HG03135 (cell line): ENCODE results near the gene KIRREL2.
"Not testable (repeated sequence)": the region's sequence is repeated elsewhere in the genome, so short reads cannot be mapped to it uniquely, and the experiment has no call there.

Experiments
- ATAC-seq: cut with Tn5 transposase; IDR thresholded peaks from one replicate; pipeline ENCODE4 v1.9.1; 2021; ENCODE audit warnings: mild to moderate bottlenecking, moderate library complexity; ENCODE audit not compliant: unreplicated experiment

Gene KIRREL2

DNA sequence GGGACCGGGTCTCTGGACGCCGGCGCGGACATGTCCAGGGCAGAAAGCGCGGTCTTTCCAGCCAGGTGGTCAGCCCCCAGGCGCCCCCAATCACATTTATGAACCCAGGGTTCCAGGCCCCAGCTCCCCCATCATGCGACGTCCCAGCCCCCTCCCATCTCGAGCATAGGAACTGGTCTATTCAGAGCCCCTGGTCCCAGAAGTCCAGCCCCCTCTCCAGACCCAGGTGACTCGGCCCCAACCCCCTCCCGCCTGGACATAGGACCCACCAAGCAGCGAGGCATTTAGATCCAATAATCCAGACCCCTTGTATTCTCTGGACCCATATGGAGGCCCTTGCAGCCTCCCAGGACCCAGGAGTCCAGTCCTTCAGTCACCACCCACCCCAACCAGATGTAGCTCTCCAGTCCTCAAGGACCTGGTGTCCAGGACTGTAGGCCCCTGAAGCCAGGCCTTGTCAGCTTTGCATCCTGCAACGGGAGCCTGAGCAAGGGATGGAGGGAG is 12.2 kb downstream of the KIRREL2 start:
- no peak for ATAC-seq

DNA sequence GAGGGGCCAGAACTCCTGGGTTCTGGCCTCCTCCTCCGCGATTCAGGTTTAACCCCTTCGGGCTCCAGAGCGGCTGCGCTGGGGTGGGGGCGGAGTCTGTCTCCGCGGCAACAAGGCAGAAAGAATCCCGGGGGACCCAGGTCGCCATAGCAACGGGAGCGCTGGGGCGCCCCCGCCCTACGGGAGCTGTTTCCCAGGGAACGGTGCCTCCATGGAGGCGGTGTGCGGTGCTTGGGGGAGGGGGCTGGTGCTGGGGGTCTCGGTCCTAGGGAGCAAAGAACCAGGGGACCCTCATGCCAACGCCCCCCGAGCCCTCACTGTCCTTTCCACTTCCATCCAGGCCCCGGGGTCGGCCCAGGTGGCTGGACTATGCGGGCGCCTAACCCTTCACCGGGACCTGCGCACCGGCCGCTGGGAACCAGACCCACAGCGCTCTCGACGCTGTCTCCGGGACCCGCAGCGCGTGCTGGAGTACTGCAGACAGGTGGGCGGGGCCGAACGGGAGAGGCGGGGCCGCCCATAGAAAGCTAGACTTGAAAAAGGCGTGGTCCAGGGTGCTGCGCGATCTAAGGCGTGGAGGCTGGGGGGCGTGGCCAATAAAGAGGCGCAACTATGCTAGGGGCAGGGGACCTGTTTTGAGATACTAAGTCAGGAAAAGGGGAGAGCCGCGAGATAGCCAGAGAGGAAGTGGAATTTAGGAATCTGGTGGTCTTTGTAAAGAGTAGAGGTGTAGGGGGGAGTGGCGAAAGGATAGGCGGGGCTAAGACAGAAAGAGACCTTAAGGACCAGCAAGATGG is 12.8 kb downstream of the KIRREL2 start:
- no peak for ATAC-seq

- ATAC-seq = not testable (repeated sequence)
Measured at GRCh38 chr19:35870124-35870736, 13.5 kb downstream of the KIRREL2 start.

- ATAC-seq = no peak
Measured at GRCh38 chr19:35870798-35871197, 14.1 kb downstream of the KIRREL2 start.

DNA sequence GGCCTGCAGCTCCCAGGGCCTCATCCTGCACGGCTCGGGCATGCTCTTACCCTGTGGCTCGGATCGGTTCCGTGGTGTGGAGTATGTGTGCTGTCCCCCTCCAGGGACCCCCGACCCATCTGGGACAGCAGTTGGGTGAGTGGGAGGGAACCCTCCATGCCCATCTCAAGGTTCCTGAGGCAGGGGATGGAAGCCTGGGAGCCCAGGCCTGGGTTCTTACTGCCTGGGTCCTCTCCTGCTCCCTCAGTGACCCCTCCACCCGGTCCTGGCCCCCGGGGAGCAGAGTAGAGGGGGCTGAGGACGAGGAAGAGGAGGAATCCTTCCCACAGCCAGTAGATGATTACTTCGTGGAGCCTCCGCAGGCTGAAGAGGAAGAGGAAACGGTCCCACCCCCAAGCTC is 14.9 kb downstream of the KIRREL2 start:
- ATAC-seq = no peak

DNA sequence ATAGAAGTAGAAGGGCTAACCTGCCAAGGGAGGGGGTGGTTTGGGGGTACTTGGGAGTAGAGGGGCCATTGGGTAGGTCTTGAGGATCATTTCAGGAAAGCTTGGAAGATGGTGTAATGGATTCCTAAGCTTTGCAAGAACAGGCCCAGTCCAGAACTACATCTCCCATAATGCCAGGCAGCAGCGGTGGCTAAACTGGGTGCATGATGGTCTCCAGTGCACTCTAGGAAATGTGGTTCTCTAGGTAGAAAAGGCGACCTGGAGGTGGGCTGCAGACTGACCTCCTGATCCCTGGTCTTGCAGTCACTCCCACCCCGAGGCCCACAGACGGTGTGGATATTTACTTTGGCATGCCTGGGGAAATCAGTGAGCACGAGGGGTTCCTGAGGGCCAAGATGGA is 15.5 kb downstream of the KIRREL2 start:
- ATAC-seq = no peak

DNA sequence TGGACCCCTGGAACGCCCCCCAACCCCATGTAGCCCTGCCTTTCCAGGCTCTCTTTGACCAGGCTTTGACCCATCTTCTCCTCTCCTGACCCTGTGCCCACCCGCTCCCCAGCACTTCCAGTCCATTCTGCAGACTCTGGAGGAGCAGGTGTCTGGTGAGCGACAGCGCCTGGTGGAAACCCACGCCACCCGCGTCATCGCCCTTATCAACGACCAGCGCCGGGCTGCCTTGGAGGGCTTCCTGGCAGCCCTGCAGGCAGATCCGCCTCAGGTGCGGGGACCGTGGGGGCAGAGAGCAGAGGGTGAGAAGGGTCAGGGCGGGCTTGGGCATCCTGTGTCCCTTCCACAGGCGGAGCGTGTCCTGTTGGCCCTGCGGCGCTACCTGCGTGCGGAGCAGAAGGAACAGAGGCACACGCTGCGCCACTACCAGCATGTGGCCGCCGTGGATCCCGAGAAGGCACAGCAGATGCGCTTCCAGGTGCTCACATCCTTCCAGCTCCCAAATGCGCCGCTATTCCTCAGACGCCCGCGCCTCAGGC is 17.8 kb downstream of the KIRREL2 start:
- no peak for ATAC-seq

- ATAC-seq = no peak
Measured at GRCh38 chr19:35879068-35879467, 22.4 kb downstream of the KIRREL2 start.

DNA sequence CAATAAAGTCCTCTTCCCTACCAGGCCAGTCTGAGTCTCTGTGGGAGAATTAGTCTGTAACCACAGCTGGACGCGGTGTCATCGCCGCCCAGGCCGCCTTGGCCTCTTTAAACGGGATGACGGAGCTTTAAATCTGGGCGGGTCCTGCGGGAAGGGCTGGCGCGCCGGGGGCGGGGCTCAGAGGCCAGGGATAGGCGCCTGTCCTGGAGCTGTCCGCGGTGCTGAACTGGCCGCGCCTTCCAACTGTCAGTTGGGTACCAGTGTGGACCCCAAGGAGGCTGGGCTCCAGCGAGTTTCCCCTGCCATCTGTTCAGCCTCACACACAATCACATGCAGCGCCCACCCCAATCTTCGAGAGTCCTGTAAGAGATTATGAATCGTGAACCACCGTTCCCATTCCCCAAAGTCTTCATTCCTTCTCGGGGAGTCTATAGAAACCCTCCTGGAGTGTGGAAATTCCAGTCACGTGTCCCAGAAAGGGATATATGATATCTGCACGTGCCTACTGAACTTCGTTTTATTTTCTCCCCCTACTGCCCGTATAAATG is 23.1 kb downstream of the KIRREL2 start:
- ATAC-seq = no peak

GRCh38 chr19:35882114-35882832 is 25.6 kb downstream of the KIRREL2 start:
- ATAC-seq = no peak

GRCh38 chr19:35883882-35884281 is 27.2 kb downstream of the KIRREL2 start:
- ATAC-seq = no peak

- no peak for ATAC-seq
Measured at GRCh38 chr19:35885225-35885738, 28.6 kb downstream of the KIRREL2 start.

DNA sequence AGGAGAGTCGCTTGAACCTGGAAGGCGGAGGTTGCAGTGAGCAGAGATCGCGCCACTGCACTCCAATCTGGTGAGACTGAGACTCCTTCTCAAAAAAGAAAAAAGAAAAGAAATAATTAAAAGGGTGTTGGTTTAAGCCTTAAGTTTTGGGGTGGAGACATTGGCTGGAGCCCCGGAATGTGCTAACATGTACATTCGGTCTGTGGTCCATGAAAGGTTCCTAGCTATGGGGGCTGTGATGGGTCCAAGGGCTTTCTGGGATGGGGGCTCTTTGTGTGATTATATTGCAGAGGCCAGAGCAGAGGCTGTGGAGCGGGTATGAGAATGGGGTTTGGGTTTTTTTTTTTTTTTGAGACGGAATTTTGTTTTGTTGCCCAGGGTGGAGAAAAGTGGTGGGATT is 29.2 kb downstream of the KIRREL2 start:
- ATAC-seq = no peak

GRCh38 chr19:35887197-35887596 is 30.5 kb downstream of the KIRREL2 start:
- ATAC-seq = no peak

DNA sequence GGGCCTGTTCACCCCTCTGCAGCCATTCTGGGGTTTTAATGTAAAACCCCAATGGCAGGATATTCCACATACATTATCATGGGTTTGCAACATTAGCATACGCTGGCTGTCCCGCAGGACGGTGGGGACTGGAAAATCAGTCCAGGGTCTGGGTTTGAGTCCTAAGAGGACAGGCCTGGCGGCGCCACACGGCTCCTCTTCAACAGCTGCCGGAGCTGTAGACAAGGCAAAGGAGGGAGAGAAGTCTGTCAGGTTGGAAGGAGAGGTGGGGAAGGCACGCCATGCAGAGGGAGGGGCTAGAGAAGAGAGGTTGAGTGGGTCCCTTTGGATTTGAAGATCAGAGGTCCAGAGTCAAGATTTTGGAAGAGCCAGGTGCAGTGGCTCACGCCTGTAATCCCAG is 31.7 kb downstream of the KIRREL2 start:
- ATAC-seq = no peak

GRCh38 chr19:35889370-35890112 is 32.8 kb downstream of the KIRREL2 start:
- ATAC-seq = no peak

DNA sequence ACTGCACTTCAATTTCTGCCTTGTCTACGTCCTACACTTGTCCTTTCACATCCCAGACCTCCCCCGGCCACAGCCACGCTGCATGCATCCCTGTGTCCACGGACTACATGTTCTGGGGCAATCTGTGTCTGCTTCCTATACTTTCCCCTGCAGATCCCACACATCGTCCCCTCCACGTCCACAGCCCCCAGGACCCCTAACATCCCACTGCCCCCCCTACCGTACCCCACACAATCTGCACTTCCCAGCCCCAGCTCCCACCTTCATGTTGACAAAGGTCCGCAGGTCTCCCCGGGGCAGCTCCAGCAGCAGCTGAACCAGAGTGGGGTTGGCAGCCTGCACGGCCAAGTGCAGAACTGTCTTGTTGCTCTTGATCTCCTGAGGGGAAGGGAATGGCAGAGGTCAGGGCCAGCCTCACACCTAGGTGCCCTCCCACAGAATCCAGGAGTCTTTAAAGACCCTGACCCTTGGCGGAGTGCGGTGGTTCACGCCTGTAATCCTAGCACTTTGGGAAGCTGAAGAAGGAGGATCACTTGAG is 33.5 kb downstream of the KIRREL2 start:
- no peak for ATAC-seq

- ATAC-seq = not testable (repeated sequence)
Measured at GRCh38 chr19:35891819-35892218, 35.1 kb downstream of the KIRREL2 start.

- ATAC-seq = no peak
Measured at GRCh38 chr19:35894342-35894741, 37.6 kb downstream of the KIRREL2 start.
